T-helper 9 cell (primary cell): ENCODE results near the gene MRPS15.
"Not testable (repeated sequence)": the region's sequence is repeated elsewhere in the genome, so short reads cannot be mapped to it uniquely, and the experiment has no call there.

ENCODE experiments used
- DNase-seq: peaks from one replicate; pipeline ENCODE4 v3.0.0-alpha.2; 2020

MRPS15 gene

GRCh38 chr1:36482724-36483388, 18.7 kb upstream of the MRPS15 start, which contains the start of gene CSF3R:
TSS of gene CSF3R (minus strand) at chr1:36482913. CDS start at chr1:36479496, 3,417 bp downstream.
- DNase-seq, result no peak

- DNase-seq, result no peak
Observed at GRCh38 chr1:36481771-36482723, 17.9 kb upstream of the MRPS15 start.

GRCh38 chr1:36481091-36481490, 16.9 kb upstream of the MRPS15 start:
- DNase-seq, result no peak

GRCh38 chr1:36480161-36480560, 16.0 kb upstream of the MRPS15 start:
- no peak for DNase-seq

- no peak for DNase-seq
Observed at GRCh38 chr1:36479505-36480051, 15.4 kb upstream of the MRPS15 start.

- DNase-seq, result not testable (repeated sequence)
Observed at GRCh38 chr1:36477615-36478014, 13.4 kb upstream of the MRPS15 start.

GRCh38 chr1:36476945-36477344, 12.8 kb upstream of the MRPS15 start:
- DNase-seq, result no peak

- DNase-seq, result no peak
Observed at GRCh38 chr1:36475910-36476604, 11.9 kb upstream of the MRPS15 start.

GRCh38 chr1:36475341-36475740, 11.2 kb upstream of the MRPS15 start:
- DNase-seq, result no peak

- no peak for DNase-seq
Observed at GRCh38 chr1:36472656-36473055, 8.5 kb upstream of the MRPS15 start.

- no peak for DNase-seq
Observed at GRCh38 chr1:36471830-36472641, 7.9 kb upstream of the MRPS15 start.

GRCh38 chr1:36469163-36469562, 5.0 kb upstream of the MRPS15 start:
- no peak for DNase-seq

- DNase-seq, result no peak
Observed at GRCh38 chr1:36467700-36468455, 3.7 kb upstream of the MRPS15 start.

- DNase-seq, result no peak
Observed at GRCh38 chr1:36467027-36467410, 2.8 kb upstream of the MRPS15 start.

- DNase-seq, result no peak
Observed at GRCh38 chr1:36466370-36467026, 2.3 kb upstream of the MRPS15 start.

- DNase-seq, result no peak
Observed at GRCh38 chr1:36465731-36466369, 1.7 kb upstream of the MRPS15 start.

GRCh38 chr1:36464605-36465393, 615 bp upstream of the MRPS15 start:
- no peak for DNase-seq

- no peak for DNase-seq
Observed at GRCh38 chr1:36463463-36463802, 751 bp downstream of the MRPS15 start.

- no peak for DNase-seq
Observed at GRCh38 chr1:36458910-36459309, 5.3 kb downstream of the MRPS15 start.

GRCh38 chr1:36457691-36458090, 6.5 kb downstream of the MRPS15 start:
- DNase-seq, result no peak
